ENCODE measurements around the gene IL1R2. TPM values are rescaled to one million over a fixed set of nuclear protein-coding genes. Genes with fewer than 3 reads are reported as not detected.

Gene IL1R2
- total and polyA plus RNA-seq, 2 of the 13 experiments (the other 11 are each of a cell fraction or from before 2014, with no cell fraction given), result 3.6 to 7.3 TPM

DNA sequence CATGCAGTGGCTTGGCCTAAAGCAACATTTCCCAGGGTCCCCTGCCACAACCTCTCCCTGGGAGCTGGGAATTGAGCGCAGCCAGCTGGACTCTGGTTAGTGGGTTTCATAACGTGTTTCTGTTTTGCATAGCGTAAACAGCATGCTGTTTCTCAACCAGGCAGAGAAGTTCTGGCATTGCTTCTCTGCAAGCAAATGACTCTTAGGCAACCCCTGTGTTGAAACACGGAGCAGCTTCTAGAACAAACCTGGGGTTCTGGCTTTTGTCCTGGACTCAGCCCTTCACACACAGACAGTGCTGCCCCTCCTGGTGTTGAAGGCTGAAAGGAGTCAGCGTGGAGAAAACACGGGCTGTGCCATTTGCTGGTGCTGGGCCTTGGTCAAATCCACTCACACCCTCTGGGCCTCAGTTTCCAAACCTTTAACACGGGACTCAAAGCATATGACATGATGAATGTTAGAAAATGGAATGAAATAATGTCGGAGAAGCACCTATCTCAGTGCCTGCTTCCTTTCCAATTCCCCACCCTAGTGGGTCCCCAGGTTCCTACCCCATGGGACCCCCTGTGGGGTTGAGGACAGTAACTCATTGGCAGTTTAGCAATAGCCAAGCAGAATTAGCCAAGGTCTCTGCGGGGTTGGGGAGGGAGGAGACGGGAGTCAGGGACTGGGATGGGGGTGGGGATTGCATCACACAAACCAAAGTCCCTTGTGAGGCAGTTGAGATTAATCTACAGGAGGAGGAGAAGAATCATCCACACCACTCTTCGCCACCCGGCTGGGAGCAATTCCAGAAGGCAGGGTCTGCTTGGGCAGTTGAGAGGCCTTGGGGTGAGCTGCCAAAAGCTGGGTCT, 30.2 kb upstream of the IL1R2 start (continued):
- TF ChIP-seq, protein P1, sequence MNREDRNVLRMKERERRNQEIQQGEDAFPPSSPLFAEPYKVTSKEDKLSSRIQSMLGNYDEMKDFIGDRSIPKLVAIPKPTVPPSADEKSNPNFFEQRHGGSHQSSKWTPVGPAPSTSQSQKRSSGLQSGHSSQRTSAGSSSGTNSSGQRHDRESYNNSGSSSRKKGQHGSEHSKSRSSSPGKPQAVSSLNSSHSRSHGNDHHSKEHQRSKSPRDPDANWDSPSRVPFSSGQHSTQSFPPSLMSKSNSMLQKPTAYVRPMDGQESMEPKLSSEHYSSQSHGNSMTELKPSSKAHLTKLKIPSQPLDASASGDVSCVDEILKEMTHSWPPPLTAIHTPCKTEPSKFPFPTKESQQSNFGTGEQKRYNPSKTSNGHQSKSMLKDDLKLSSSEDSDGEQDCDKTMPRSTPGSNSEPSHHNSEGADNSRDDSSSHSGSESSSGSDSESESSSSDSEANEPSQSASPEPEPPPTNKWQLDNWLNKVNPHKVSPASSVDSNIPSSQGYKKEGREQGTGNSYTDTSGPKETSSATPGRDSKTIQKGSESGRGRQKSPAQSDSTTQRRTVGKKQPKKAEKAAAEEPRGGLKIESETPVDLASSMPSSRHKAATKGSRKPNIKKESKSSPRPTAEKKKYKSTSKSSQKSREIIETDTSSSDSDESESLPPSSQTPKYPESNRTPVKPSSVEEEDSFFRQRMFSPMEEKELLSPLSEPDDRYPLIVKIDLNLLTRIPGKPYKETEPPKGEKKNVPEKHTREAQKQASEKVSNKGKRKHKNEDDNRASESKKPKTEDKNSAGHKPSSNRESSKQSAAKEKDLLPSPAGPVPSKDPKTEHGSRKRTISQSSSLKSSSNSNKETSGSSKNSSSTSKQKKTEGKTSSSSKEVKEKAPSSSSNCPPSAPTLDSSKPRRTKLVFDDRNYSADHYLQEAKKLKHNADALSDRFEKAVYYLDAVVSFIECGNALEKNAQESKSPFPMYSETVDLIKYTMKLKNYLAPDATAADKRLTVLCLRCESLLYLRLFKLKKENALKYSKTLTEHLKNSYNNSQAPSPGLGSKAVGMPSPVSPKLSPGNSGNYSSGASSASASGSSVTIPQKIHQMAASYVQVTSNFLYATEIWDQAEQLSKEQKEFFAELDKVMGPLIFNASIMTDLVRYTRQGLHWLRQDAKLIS (CRISPR knock-in tag; IDR thresholded peaks at IDR 0.05), result no peak
- TF ChIP-seq, protein P2, sequence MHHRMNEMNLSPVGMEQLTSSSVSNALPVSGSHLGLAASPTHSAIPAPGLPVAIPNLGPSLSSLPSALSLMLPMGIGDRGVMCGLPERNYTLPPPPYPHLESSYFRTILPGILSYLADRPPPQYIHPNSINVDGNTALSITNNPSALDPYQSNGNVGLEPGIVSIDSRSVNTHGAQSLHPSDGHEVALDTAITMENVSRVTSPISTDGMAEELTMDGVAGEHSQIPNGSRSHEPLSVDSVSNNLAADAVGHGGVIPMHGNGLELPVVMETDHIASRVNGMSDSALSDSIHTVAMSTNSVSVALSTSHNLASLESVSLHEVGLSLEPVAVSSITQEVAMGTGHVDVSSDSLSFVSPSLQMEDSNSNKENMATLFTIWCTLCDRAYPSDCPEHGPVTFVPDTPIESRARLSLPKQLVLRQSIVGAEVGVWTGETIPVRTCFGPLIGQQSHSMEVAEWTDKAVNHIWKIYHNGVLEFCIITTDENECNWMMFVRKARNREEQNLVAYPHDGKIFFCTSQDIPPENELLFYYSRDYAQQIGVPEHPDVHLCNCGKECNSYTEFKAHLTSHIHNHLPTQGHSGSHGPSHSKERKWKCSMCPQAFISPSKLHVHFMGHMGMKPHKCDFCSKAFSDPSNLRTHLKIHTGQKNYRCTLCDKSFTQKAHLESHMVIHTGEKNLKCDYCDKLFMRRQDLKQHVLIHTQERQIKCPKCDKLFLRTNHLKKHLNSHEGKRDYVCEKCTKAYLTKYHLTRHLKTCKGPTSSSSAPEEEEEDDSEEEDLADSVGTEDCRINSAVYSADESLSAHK (CRISPR knock-in tag; IDR thresholded peaks at IDR 0.05; ENCODE audit: borderline replicate concordance), result no peak
- TF ChIP-seq, protein P3, sequence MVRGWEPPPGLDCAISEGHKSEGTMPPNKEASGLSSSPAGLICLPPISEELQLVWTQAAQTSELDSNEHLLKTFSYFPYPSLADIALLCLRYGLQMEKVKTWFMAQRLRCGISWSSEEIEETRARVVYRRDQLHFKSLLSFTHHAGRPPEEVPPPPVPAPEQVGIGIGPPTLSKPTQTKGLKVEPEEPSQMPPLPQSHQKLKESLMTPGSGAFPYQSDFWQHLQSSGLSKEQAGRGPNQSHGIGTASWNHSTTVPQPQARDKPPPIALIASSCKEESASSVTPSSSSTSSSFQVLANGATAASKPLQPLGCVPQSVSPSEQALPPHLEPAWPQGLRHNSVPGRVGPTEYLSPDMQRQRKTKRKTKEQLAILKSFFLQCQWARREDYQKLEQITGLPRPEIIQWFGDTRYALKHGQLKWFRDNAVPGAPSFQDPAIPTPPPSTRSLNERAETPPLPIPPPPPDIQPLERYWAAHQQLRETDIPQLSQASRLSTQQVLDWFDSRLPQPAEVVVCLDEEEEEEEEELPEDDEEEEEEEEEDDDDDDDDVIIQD (CRISPR knock-in tag; IDR thresholded peaks at IDR 0.05; ENCODE audit: low read depth), result no peak; the same call in 1 of the 2 replicates
- TF ChIP-seq CBX2 (IDR thresholded peaks at IDR 0.05; ENCODE audit: low read depth, low read length) (no peak), CBX2 (CRISPR knock-in tag; IDR thresholded peaks at IDR 0.05; ENCODE audit: low read depth) (no peak), SP140L (CRISPR knock-in tag; IDR thresholded peaks at IDR 0.05; ENCODE audit: borderline replicate concordance) (0 out of 2 replicates have a peak, but pooled peaks have one; percentile 69), PTBP1 (IDR thresholded peaks at IDR 0.05; ENCODE audit: low read depth, low read length, poor library complexity, severe bottlenecking) (no peak), ZFP82 (CRISPR knock-in tag; IDR thresholded peaks at IDR 0.05; ENCODE audit: borderline replicate concordance) (no peak), ZNF34 (CRISPR knock-in tag; IDR thresholded peaks at IDR 0.05; ENCODE audit: borderline replicate concordance) (no peak), DMAP1 (CRISPR knock-in tag; IDR thresholded peaks at IDR 0.05) (peak; percentile 47; the same call in 1 of the 2 replicates), NFIC (IDR thresholded peaks at IDR 0.05; ENCODE audit: low read length) (no peak), ZMYM2 (CRISPR knock-in tag; IDR thresholded peaks at IDR 0.05) (no peak), ZBTB8A (CRISPR knock-in tag; IDR thresholded peaks at IDR 0.05; ENCODE audit: borderline replicate concordance, low read depth) (peak; percentile 72; the same call in 1 of the 2 replicates), ISX (CRISPR knock-in tag; conservative IDR thresholded peaks at IDR 0.05) (no peak), ZNF383 (CRISPR knock-in tag; IDR thresholded peaks at IDR 0.05; ENCODE audit: borderline replicate concordance) (no peak), TSC22D2 (CRISPR knock-in tag; IDR thresholded peaks at IDR 0.05; ENCODE audit: borderline replicate concordance) (0 out of 2 replicates have a peak, but pooled peaks have one; percentile 6)
- TF ChIP-seq, protein P4, sequence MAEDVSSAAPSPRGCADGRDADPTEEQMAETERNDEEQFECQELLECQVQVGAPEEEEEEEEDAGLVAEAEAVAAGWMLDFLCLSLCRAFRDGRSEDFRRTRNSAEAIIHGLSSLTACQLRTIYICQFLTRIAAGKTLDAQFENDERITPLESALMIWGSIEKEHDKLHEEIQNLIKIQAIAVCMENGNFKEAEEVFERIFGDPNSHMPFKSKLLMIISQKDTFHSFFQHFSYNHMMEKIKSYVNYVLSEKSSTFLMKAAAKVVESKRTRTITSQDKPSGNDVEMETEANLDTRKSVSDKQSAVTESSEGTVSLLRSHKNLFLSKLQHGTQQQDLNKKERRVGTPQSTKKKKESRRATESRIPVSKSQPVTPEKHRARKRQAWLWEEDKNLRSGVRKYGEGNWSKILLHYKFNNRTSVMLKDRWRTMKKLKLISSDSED (CRISPR knock-in tag; IDR thresholded peaks at IDR 0.05), result no peak
